ENCODE measurements around the gene ABCC1. TPM values are rescaled to one million over a fixed set of nuclear protein-coding genes. Genes with fewer than 3 reads are reported as not detected.
"Not testable (repeated sequence)": the region's sequence is repeated elsewhere in the genome, so short reads cannot be mapped to it uniquely, and the experiment has no call there.

The ABCC1 gene
- total RNA-seq, 1 experiment from 2014 or later, result 16.1 TPM

GRCh38 chr16:15980329-15980728 is 30.9 kb downstream of the ABCC1 start:
- no peak overlapping the region for H3K9ac ChIP-seq (ENCODE audit: low read length)
- H3K27ac ChIP-seq (ENCODE audit: low read length), result no peak overlapping the region
- no peaks in the 10 kb centered on the region for H4K20me1 ChIP-seq (ENCODE audit: low read length)
- no peaks in the 10 kb centered on the region for H3K27me3 ChIP-seq (ENCODE audit: low read length)
- no peaks in the 10 kb centered on the region for H3K4me1 ChIP-seq (ENCODE audit: insufficient read depth, low read length)
- H2AFZ ChIP-seq (ENCODE audit: low read length), result no peak overlapping the region
- H3K9me2 ChIP-seq (replicated peaks; ENCODE audit: low read length), result no peaks in the 10 kb centered on the region
- intact Hi-C loops (cut with micrococcal nuclease), result no loop called here
- no peak for ATAC-seq
- H3K4me2 ChIP-seq (ENCODE audit: low read length), result no peak overlapping the region
- ChIA-PET CTCF (no interaction called here), POLR2A (ENCODE audit: unreplicated experiment) (no interaction called here)
- H3K9me3 ChIP-seq (ENCODE audit: low read length), result no peaks in the 10 kb centered on the region
- no TSS peak for BruUV-seq (replicated peaks)
- H3K36me3 ChIP-seq (ENCODE audit: low read depth, low read length), result peaks cover 42% of the 10 kb centered on the region
- no peak for DNase-seq
- peaks cover 39% of the 10 kb centered on the region for H3K79me2 ChIP-seq (ENCODE audit: low read length)
- no peak for TF ChIP-seq EZH2phosphoT487 (IDR thresholded peaks at IDR 0.05; ENCODE audit: borderline replicate concordance, low read length)
- TF ChIP-seq CTCF (conservative IDR thresholded peaks at IDR 0.05; ENCODE audit: low read depth, low read length), result no peak
- no peak for TF ChIP-seq EZH2 (IDR thresholded peaks at IDR 0.05; ENCODE audit: low read length, unreplicated experiment)
- no peaks in the 10 kb centered on the region for H3F3A ChIP-seq (ENCODE audit: low read length, unreplicated experiment)
- no peak overlapping the region for H3K4me3 ChIP-seq (ENCODE audit: low read length)

DNA sequence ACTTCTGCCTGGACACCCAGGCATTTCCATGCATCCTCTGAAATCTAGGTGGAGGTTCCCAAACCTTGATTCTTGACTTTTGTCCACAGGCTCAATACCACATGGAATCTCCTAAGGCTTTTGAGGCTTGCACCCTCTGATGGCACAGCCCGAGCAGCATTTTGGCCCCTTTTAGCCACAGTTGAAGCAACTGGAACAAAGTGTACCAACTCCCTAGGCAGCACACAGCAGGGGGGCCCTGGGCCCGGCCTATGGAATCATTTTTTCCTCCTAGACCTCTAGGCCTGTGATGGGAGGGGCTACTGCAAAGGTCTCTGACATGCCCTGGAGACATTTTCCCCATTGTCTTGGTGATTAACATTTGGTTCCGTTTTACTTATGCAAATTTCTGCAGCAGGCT is 32.0 kb downstream of the ABCC1 start:
- no peaks in the 10 kb centered on the region for H3K9me2 ChIP-seq (replicated peaks; ENCODE audit: low read length)
- no peaks in the 10 kb centered on the region for H3K4me1 ChIP-seq (ENCODE audit: insufficient read depth, low read length)
- H3K4me2 ChIP-seq (ENCODE audit: low read length), result no peak overlapping the region
- BruUV-seq (replicated peaks), result no TSS peak
- no peak overlapping the region for H3K27ac ChIP-seq (ENCODE audit: low read length)
- intact Hi-C loops (cut with micrococcal nuclease), result no loop called here
- H2AFZ ChIP-seq (ENCODE audit: low read length), result no peak overlapping the region
- no peak overlapping the region for H3K9ac ChIP-seq (ENCODE audit: low read length)
- no peaks in the 10 kb centered on the region for H4K20me1 ChIP-seq (ENCODE audit: low read length)
- H3K27me3 ChIP-seq (ENCODE audit: low read length), result no peaks in the 10 kb centered on the region
- ChIA-PET CTCF (no interaction called here), POLR2A (ENCODE audit: unreplicated experiment) (no interaction called here)
- ATAC-seq (no peak), DNase-seq (no peak)
- H3K4me3 ChIP-seq (ENCODE audit: low read length), result no peak overlapping the region
- H3K79me2 ChIP-seq (ENCODE audit: low read length), result peaks cover 33% of the 10 kb centered on the region
- TF ChIP-seq EZH2 (IDR thresholded peaks at IDR 0.05; ENCODE audit: low read length, unreplicated experiment) (no peak), EZH2phosphoT487 (IDR thresholded peaks at IDR 0.05; ENCODE audit: borderline replicate concordance, low read length) (no peak), CTCF (conservative IDR thresholded peaks at IDR 0.05; ENCODE audit: low read depth, low read length) (no peak)
- H3F3A ChIP-seq (ENCODE audit: low read length, unreplicated experiment), result no peaks in the 10 kb centered on the region
- peaks cover 42% of the 10 kb centered on the region for H3K36me3 ChIP-seq (ENCODE audit: low read depth, low read length)
- no peaks in the 10 kb centered on the region for H3K9me3 ChIP-seq (ENCODE audit: low read length)

DNA sequence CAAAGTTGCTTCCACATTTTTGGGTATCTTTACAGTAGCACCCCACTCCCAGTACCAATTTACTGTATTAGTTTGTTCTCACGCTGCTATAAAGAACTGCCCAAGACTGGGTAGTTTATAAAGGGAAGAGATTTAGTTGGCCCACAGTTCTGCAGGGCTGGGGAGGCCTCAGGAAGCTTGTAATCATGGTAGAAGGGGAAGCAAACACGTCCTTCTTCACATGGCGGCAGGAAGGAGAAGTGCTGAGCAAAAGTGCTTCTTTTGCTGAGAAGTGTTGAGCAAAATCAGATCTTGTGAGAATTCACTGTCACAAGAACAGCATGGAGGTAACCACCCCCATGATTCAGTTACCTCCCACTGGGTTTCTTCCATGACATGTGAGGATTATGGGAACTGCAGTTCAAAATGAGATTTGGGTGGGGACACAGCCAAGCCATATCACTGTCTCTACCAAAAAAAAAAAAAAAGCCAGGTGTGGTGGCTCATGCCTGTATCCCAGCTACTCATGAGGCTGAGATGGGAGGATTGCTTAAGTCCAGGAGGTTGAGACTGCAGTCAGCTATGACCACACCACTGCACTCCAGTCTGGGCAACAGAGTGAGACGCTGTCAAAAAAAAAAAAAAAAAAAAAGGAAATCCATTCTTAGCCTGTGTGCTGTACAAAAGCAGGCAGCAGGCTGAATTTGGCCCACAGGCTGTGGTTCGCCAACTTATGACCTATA is 32.9 kb downstream of the ABCC1 start:
- H3K4me1 ChIP-seq (ENCODE audit: insufficient read depth, low read length); DNase-seq; H4K20me1 ChIP-seq (ENCODE audit: low read length); H3K27ac ChIP-seq (ENCODE audit: low read length); ATAC-seq; H3F3A ChIP-seq (ENCODE audit: low read length, unreplicated experiment); H3K9me3 ChIP-seq (ENCODE audit: low read length); intact Hi-C loops (cut with micrococcal nuclease); H3K9ac ChIP-seq (ENCODE audit: low read length); H3K27me3 ChIP-seq (ENCODE audit: low read length); BruUV-seq (replicated peaks); POLR2A ChIA-PET (ENCODE audit: unreplicated experiment); H3K9me2 ChIP-seq (replicated peaks; ENCODE audit: low read length); CTCF ChIA-PET; H2AFZ ChIP-seq (ENCODE audit: low read length); H3K4me3 ChIP-seq (ENCODE audit: low read length); H3K4me2 ChIP-seq (ENCODE audit: low read length): not testable (repeated sequence)
- peaks cover 42% of the 10 kb centered on the region for H3K36me3 ChIP-seq (ENCODE audit: low read depth, low read length)
- peaks cover 35% of the 10 kb centered on the region for H3K79me2 ChIP-seq (ENCODE audit: low read length)

Measured in PC-3 (cell line).